ENCODE measurements around the gene NCOA6. TPM values are rescaled to one million over a fixed set of nuclear protein-coding genes. Genes with fewer than 3 reads are reported as not detected.

NCOA6 gene
- total RNA-seq, 1 experiment from 2014 or later: 9.8 TPM

DNA sequence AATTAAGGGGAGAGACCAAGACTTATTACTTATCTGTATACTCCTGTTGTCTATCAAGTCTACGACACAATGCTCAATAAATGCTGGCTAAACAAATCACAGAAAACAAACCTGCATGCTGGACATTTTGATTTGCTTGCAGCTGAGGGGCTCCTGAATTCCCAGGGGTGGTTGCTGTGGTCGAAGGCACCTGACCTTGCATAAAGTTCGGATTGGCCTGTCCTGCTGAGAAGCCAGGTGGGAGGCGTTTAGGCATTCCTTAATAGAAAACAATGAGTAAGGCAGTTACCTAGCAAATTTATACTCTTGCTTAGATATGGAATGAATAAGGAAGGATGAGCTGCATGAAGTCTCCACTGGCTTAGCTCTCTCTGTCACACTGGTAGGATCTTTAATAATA, 70.8 kb downstream of the NCOA6 start:
- Histone ChIP-seq H3K9me2 (replicated peaks; ENCODE audit: low read length) (no peaks in the 10 kb centered on the region), H3K9ac (ENCODE audit: low read length) (no peak overlapping the region), H3K4me2 (ENCODE audit: low read length) (no peak overlapping the region), H3K79me2 (ENCODE audit: low read length) (no peaks in the 10 kb centered on the region), H3K27ac (ENCODE audit: low read length) (no peak overlapping the region), H3F3A (ENCODE audit: low read length, unreplicated experiment) (no peaks in the 10 kb centered on the region), H3K4me1 (ENCODE audit: insufficient read depth, low read length) (no peaks in the 10 kb centered on the region), H3K4me3 (ENCODE audit: low read length) (no peak overlapping the region), H2AFZ (ENCODE audit: low read length) (no peak overlapping the region), H3K36me3 (ENCODE audit: low read depth, low read length) (peaks cover 55% of the 10 kb centered on the region), H3K9me3 (ENCODE audit: low read length) (no peaks in the 10 kb centered on the region), H4K20me1 (ENCODE audit: low read length) (no peaks in the 10 kb centered on the region), H3K27me3 (ENCODE audit: low read length) (no peaks in the 10 kb centered on the region)
- BruUV-seq (replicated peaks): no TSS peak
- POLR2A ChIA-PET (ENCODE audit: unreplicated experiment): no interaction called here
- DNase-seq (no peak), ATAC-seq (no peak)
- TF ChIP-seq, protein P1, sequence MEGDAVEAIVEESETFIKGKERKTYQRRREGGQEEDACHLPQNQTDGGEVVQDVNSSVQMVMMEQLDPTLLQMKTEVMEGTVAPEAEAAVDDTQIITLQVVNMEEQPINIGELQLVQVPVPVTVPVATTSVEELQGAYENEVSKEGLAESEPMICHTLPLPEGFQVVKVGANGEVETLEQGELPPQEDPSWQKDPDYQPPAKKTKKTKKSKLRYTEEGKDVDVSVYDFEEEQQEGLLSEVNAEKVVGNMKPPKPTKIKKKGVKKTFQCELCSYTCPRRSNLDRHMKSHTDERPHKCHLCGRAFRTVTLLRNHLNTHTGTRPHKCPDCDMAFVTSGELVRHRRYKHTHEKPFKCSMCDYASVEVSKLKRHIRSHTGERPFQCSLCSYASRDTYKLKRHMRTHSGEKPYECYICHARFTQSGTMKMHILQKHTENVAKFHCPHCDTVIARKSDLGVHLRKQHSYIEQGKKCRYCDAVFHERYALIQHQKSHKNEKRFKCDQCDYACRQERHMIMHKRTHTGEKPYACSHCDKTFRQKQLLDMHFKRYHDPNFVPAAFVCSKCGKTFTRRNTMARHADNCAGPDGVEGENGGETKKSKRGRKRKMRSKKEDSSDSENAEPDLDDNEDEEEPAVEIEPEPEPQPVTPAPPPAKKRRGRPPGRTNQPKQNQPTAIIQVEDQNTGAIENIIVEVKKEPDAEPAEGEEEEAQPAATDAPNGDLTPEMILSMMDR (conservative IDR thresholded peaks at IDR 0.05; ENCODE audit: low read depth, low read length): no peak
- TF ChIP-seq EZH2 (IDR thresholded peaks at IDR 0.05; ENCODE audit: low read length, unreplicated experiment): no peak
- no peak for TF ChIP-seq EZH2phosphoT487 (IDR thresholded peaks at IDR 0.05; ENCODE audit: borderline replicate concordance, low read length)
- intact Hi-C loops (cut with micrococcal nuclease): no loop called here
- CTCF ChIA-PET: no interaction called here

DNA sequence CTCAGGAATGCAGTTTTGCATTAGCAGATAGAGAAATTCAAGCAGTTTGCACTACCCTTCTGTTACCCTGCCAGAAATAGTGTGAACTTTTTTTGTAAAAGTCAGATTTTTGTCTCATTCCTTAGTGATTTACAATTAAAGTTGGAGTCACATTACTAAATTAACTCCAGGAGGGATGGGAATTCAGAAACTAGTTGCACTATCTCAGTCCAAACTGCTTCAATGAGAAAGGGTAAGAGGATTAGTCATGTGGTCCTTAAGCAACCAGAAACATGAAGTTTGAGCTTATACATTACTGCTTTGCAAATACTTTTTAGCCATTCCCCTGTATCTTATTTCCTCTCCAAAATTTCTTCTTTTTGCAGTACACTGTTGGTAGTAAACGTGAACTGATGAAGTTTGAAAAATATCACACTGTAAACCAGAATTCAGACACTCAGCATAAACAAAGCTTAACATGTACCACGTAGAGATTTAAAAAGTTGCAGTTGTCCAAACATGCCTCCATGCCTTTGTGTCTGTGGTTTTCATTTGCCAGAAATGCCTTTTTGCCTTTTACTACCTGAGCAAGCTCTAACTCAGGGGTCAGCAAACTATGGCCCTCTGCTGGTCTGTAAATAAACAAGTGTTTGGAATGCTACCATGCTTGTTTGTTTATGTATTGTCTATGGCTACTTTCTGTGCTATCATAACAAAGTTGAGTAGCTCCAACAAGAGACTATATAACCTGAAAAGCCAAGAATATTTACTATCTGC, 71.6 kb downstream of the NCOA6 start:
- peaks cover 63% of the 10 kb centered on the region for H3K36me3 ChIP-seq (ENCODE audit: low read depth, low read length)
- no peaks in the 10 kb centered on the region for H3K4me1 ChIP-seq (ENCODE audit: insufficient read depth, low read length)
- ATAC-seq (no peak), DNase-seq (no peak)
- no peak for TF ChIP-seq EZH2phosphoT487 (IDR thresholded peaks at IDR 0.05; ENCODE audit: borderline replicate concordance, low read length)
- TF ChIP-seq, protein P1 (conservative IDR thresholded peaks at IDR 0.05; ENCODE audit: low read depth, low read length): 0 out of 2 replicates have a peak, but pooled peaks have one; percentile 21
- POLR2A ChIA-PET (ENCODE audit: unreplicated experiment): interaction anchor here (0.6 kb wide), 1 partner anchor 162 kb away, joined by 29 read pairs; no protein-coding TSS in a partner anchor
- CTCF ChIA-PET: no interaction called here
- no TSS peak for BruUV-seq (replicated peaks)
- H3K9ac ChIP-seq (ENCODE audit: low read length): no peak overlapping the region
- H3K27ac ChIP-seq (ENCODE audit: low read length): no peak overlapping the region
- no peak overlapping the region for H3K4me2 ChIP-seq (ENCODE audit: low read length)
- H3K79me2 ChIP-seq (ENCODE audit: low read length): no peaks in the 10 kb centered on the region
- no peaks in the 10 kb centered on the region for H3F3A ChIP-seq (ENCODE audit: low read length, unreplicated experiment)
- H3K9me2 ChIP-seq (replicated peaks; ENCODE audit: low read length): no peaks in the 10 kb centered on the region
- H2AFZ ChIP-seq (ENCODE audit: low read length): no peak overlapping the region
- intact Hi-C loops (cut with micrococcal nuclease): no loop called here
- H3K27me3 ChIP-seq (ENCODE audit: low read length): no peaks in the 10 kb centered on the region
- H3K9me3 ChIP-seq (ENCODE audit: low read length): no peaks in the 10 kb centered on the region
- no peak overlapping the region for H3K4me3 ChIP-seq (ENCODE audit: low read length)
- H4K20me1 ChIP-seq (ENCODE audit: low read length): no peaks in the 10 kb centered on the region

DNA sequence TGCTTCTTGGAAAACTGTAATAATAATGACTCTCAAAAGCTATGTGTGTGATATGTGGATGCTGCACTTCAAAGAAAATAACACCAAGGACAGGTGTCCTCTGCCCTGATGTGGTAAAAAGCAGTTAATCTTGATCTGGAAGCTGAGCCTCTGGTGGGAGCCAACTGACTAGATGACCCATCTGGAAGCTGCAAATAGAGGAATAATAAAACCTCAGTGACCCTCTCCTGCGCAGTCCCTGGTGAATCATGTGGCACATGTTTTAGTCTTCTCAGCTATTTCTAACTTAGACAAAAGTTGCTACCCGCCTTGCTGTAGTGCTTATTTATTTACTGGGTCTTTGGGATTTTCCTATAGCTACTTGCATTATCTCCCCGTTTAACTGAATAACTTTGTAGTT, 74.0 kb downstream of the NCOA6 start:
- Histone ChIP-seq H3K9ac (ENCODE audit: low read length) (no peak overlapping the region), H3F3A (ENCODE audit: low read length, unreplicated experiment) (no peaks in the 10 kb centered on the region), H3K9me3 (ENCODE audit: low read length) (no peaks in the 10 kb centered on the region), H3K4me2 (ENCODE audit: low read length) (no peak overlapping the region), H3K27ac (ENCODE audit: low read length) (no peak overlapping the region), H3K27me3 (ENCODE audit: low read length) (no peaks in the 10 kb centered on the region), H3K79me2 (ENCODE audit: low read length) (no peaks in the 10 kb centered on the region), H3K4me3 (ENCODE audit: low read length) (no peak overlapping the region), H3K9me2 (replicated peaks; ENCODE audit: low read length) (no peaks in the 10 kb centered on the region), H4K20me1 (ENCODE audit: low read length) (no peaks in the 10 kb centered on the region), H3K4me1 (ENCODE audit: insufficient read depth, low read length) (no peaks in the 10 kb centered on the region), H3K36me3 (ENCODE audit: low read depth, low read length) (peaks cover 54% of the 10 kb centered on the region; the same call in 1 of the 2 replicates), H2AFZ (ENCODE audit: low read length) (no peak overlapping the region)
- no peak for ATAC-seq
- TF ChIP-seq EZH2 (IDR thresholded peaks at IDR 0.05; ENCODE audit: low read length, unreplicated experiment) (no peak), EZH2phosphoT487 (IDR thresholded peaks at IDR 0.05; ENCODE audit: borderline replicate concordance, low read length) (no peak)
- TF ChIP-seq, protein P1 (conservative IDR thresholded peaks at IDR 0.05; ENCODE audit: low read depth, low read length): no peak
- CTCF ChIA-PET: no interaction called here
- no peak for DNase-seq
- POLR2A ChIA-PET (ENCODE audit: unreplicated experiment): no interaction called here
- no TSS peak for BruUV-seq (replicated peaks)
- intact Hi-C loops (cut with micrococcal nuclease): no loop called here

Measured in PC-3 (cell line).